GM19372 (cell line): ENCODE results near the gene RBM6.
"Not testable (repeated sequence)": the region's sequence is repeated elsewhere in the genome, so short reads cannot be mapped to it uniquely, and the experiment has no call there.

Experiments
- ATAC-seq: cut with Tn5 transposase; IDR thresholded peaks from one replicate; pipeline ENCODE4 v1.9.1; 2021; ENCODE audit warnings: mild to moderate bottlenecking, low read depth, moderate library complexity; ENCODE audit not compliant: unreplicated experiment

The RBM6 gene

GRCh38 chr3:49916686-49917085 is 23.3 kb upstream of the RBM6 start:
- no peak for ATAC-seq

GRCh38 chr3:49917806-49918590 is 22.0 kb upstream of the RBM6 start:
- ATAC-seq: not testable (repeated sequence)

GRCh38 chr3:49924683-49925082 is 15.3 kb upstream of the RBM6 start:
- no peak for ATAC-seq

- no peak for ATAC-seq
Observed at GRCh38 chr3:49925485-49925884, 14.5 kb upstream of the RBM6 start.

- no peak for ATAC-seq
Observed at GRCh38 chr3:49926117-49926728, 13.7 kb upstream of the RBM6 start.

- no peak for ATAC-seq
Observed at GRCh38 chr3:49927798-49928197, 12.2 kb upstream of the RBM6 start.

- no peak for ATAC-seq
Observed at GRCh38 chr3:49928481-49929017, 11.4 kb upstream of the RBM6 start.

GRCh38 chr3:49929291-49930167 is 10.4 kb upstream of the RBM6 start, which contains the start of gene MON1A:
TSS of gene MON1A (minus strand) at chr3:49929811. CDS start at chr3:49913346, 16,465 bp downstream.
- ATAC-seq: peak; percentile 86

- ATAC-seq: no peak
Observed at GRCh38 chr3:49930168-49930690, 9.7 kb upstream of the RBM6 start.

- ATAC-seq: no peak
Observed at GRCh38 chr3:49930922-49931321, 9.0 kb upstream of the RBM6 start.

GRCh38 chr3:49932281-49932680 is 7.7 kb upstream of the RBM6 start:
- not testable (repeated sequence) for ATAC-seq

GRCh38 chr3:49937090-49937489 is 2.9 kb upstream of the RBM6 start:
- ATAC-seq: no peak

- ATAC-seq: no peak
Observed at GRCh38 chr3:49940667-49941249, 808 bp downstream of the RBM6 start.

- ATAC-seq: no peak
Observed at GRCh38 chr3:49942651-49943050, 2.7 kb downstream of the RBM6 start.

- no peak for ATAC-seq
Observed at GRCh38 chr3:49952924-49953323, 13.0 kb downstream of the RBM6 start.

GRCh38 chr3:49955636-49956035 is 15.7 kb downstream of the RBM6 start:
- ATAC-seq: no peak

GRCh38 chr3:49966233-49966942 is 26.4 kb downstream of the RBM6 start:
- no peak for ATAC-seq

GRCh38 chr3:49967291-49967690 is 27.3 kb downstream of the RBM6 start:
- ATAC-seq: no peak

GRCh38 chr3:49968346-49968745 is 28.4 kb downstream of the RBM6 start:
- ATAC-seq: no peak

GRCh38 chr3:49972656-49973055 is 32.7 kb downstream of the RBM6 start:
- ATAC-seq: no peak
